Neural cell (in vitro differentiated cells): ENCODE results near the gene CHDH. TPM values are rescaled to one million over a fixed set of nuclear protein-coding genes. Genes with fewer than 3 reads are reported as not detected.

Experiments used
- H2AFZ ChIP-seq: fragments of 200-600, 300-800 bp; sonication (generic), shearing (Covaris generic); 2 replicates; pipeline ENCODE4 v1.6.0; 2014; ENCODE audit warnings: low read depth, mild to moderate bottlenecking, antibody characterized with exemption, low read length, moderate library complexity
- H3F3A ChIP-seq: fragments of 200-600 bp; shearing (Covaris generic); 2 replicates; pipeline ENCODE4 v1.6.1; 2016; ENCODE audit warnings: mild to moderate bottlenecking, moderate library complexity, mixed read lengths, antibody characterized with exemption, low read length; ENCODE audit not compliant: insufficient read depth, poor library complexity, severe bottlenecking
- H3K27ac ChIP-seq: fragments of 200-600, 300-800 bp; sonication (generic), shearing (Covaris generic); 2 replicates; pipeline ENCODE4 v1.5.1; 2014; ENCODE audit warnings: mild to moderate bottlenecking, low read length, moderate library complexity
- H3K27me3 ChIP-seq: fragments of 300-800, 200-600 bp; sonication (generic), shearing (Covaris generic); 2 replicates; pipeline ENCODE4 v1.6.0; 2014; ENCODE audit warnings: mild to moderate bottlenecking, low read depth, low read length, moderate library complexity; ENCODE audit not compliant: insufficient read depth
- H3K36me3 ChIP-seq: fragments of 300-800, 200-600 bp; sonication (generic), shearing (Covaris generic); 2 replicates; pipeline ENCODE4 v1.5.1; 2014; ENCODE audit warnings: mild to moderate bottlenecking, antibody characterized with exemption, low read length, moderate library complexity; ENCODE audit not compliant: insufficient read depth
- H3K4me2 ChIP-seq: fragments of 300-800, 200-600 bp; sonication (generic), shearing (Covaris generic); 2 replicates; pipeline ENCODE4 v1.6.0; 2014; ENCODE audit warnings: mild to moderate bottlenecking, low read length
- H3K4me3 ChIP-seq: fragments of 300-800, 200-600 bp; sonication (generic), shearing (Covaris generic); 2 replicates; pipeline ENCODE4 v1.5.1; 2014; ENCODE audit warnings: mild to moderate bottlenecking, low read length, moderate library complexity
- H3K79me2 ChIP-seq: fragments of 200-600 bp; shearing (Covaris generic); replicated peaks from 2 replicates; pipeline ENCODE4 v1.6.0; 2014; ENCODE audit warnings: mild to moderate bottlenecking, low read length, moderate library complexity; ENCODE audit not compliant: insufficient read depth
- H3K9ac ChIP-seq: fragments of 300-800, 200-600 bp; sonication (generic), shearing (Covaris generic); 2 replicates; pipeline ENCODE4 v1.6.1; 2016; ENCODE audit warnings: mild to moderate bottlenecking, low read length, mixed read lengths
- H3K9me2 ChIP-seq: fragments of 200-600 bp; shearing (Covaris generic); 2 replicates; pipeline ENCODE4 v1.6.1; 2016; ENCODE audit warnings: mild to moderate bottlenecking, low read length, mixed read lengths; ENCODE audit not compliant: insufficient read depth
- H3K9me3 ChIP-seq: fragments of 200-600, 300-800 bp; sonication (generic), shearing (Covaris generic); 2 replicates; pipeline ENCODE4 v1.6.1; 2016; ENCODE audit warnings: mild to moderate bottlenecking, mixed run types, low read length, moderate library complexity, mixed read lengths
- H4K20me1 ChIP-seq: fragments of 200-600 bp; shearing (Covaris generic); 2 replicates; pipeline ENCODE4 v1.6.1; 2016; ENCODE audit warnings: mild to moderate bottlenecking, mixed run types; ENCODE audit not compliant: insufficient read depth
- CTCF ChIP-seq: fragments of 450-650 bp; IDR thresholded peaks from 2 replicates; pipeline ENCODE4 v1.5.1; 2014; ENCODE audit warnings: antibody characterized with exemption, mild to moderate bottlenecking, moderate library complexity; ENCODE audit not compliant: poor library complexity, severe bottlenecking
- EP300 ChIP-seq: fragments of 450-650 bp; conservative IDR thresholded peaks from 2 replicates; pipeline ENCODE4 v1.6.1; 2014; ENCODE audit warnings: antibody characterized with exemption, mild to moderate bottlenecking, moderate library complexity; ENCODE audit not compliant: poor library complexity, severe bottlenecking
- EZH2 ChIP-seq: fragments of 200-600, 300-800 bp; shearing (Covaris generic), sonication (generic); IDR thresholded peaks from 2 replicates; pipeline ENCODE4 v1.6.1; 2014; ENCODE audit warnings: antibody characterized with exemption, low read length, borderline replicate concordance, mild to moderate bottlenecking; ENCODE audit not compliant: insufficient read depth, poor library complexity, severe bottlenecking
- MXI1 ChIP-seq: fragments of 450-650 bp; conservative IDR thresholded peaks from 2 replicates; pipeline ENCODE4 v1.6.1; 2014; ENCODE audit warnings: antibody characterized with exemption, mild to moderate bottlenecking; ENCODE audit not compliant: poor library complexity, severe bottlenecking
- POLR2AphosphoS5 ChIP-seq: IDR thresholded peaks from 2 replicates; pipeline ENCODE4 v1.6.1; 2012
- RAD21 ChIP-seq: fragments of 450-650 bp; conservative IDR thresholded peaks from 2 replicates; pipeline ENCODE4 v1.6.1; 2014; ENCODE audit warnings: antibody characterized with exemption, mild to moderate bottlenecking, moderate library complexity
- REST ChIP-seq: IDR thresholded peaks from 2 replicates; pipeline ENCODE4 v1.6.1; 2012; ENCODE audit warnings: borderline replicate concordance
- SMC3 ChIP-seq: fragments of 450-650 bp; conservative IDR thresholded peaks from 2 replicates; pipeline ENCODE4 v1.6.1; 2014; ENCODE audit warnings: antibody characterized with exemption, mild to moderate bottlenecking, moderate library complexity; ENCODE audit not compliant: poor library complexity
- TAF1 ChIP-seq: IDR thresholded peaks from 2 replicates; pipeline ENCODE4 v1.6.1; 2012; ENCODE audit warnings: low read depth
- polyA plus RNA-seq: library from polyadenylated mRNA; depleted of rRNA; stranded (reverse); fragments of >200 nt; gene quantifications from 2 replicates; pipeline ENCODE4 v1.2.3, GENCODE V29; 2014

Gene CHDH
- polyA plus RNA-seq, 1 donor from 2014 or later: 0.17 TPM

- H3K9me2 ChIP-seq: no peaks in the 10 kb centered on the region
- no peak overlapping the region for H3K4me2 ChIP-seq
Observed at GRCh38 chr3:53842436-53843194, 3.6 kb downstream of the CHDH start.

GRCh38 chr3:53841296-53841695 is 4.9 kb downstream of the CHDH start:
- Histone ChIP-seq H3K27ac (no peak overlapping the region), H3K79me2 (no peaks in the 10 kb centered on the region), H3K9me3 (no peaks in the 10 kb centered on the region), H3K4me3 (no peak overlapping the region), H3K36me3 (no peaks in the 10 kb centered on the region), H3K9me2 (no peaks in the 10 kb centered on the region), H4K20me1 (no peaks in the 10 kb centered on the region), H3F3A (no peaks in the 10 kb centered on the region), H3K9ac (no peak overlapping the region), H3K27me3 (peaks cover 23% of the 10 kb centered on the region), H3K4me2 (no peak overlapping the region), H2AFZ (no peak overlapping the region)
- no peak for TF ChIP-seq EP300
- TF ChIP-seq EZH2: no peak
- TF ChIP-seq TAF1: no peak

More at GRCh38 chr3:53842436-53843194, 3.6 kb downstream of the CHDH start:
- H4K20me1 ChIP-seq: no peaks in the 10 kb centered on the region
- H3K36me3 ChIP-seq: no peaks in the 10 kb centered on the region
- no peak overlapping the region for H3K4me3 ChIP-seq
- H3K79me2 ChIP-seq: no peaks in the 10 kb centered on the region
- no peak overlapping the region for H3K27ac ChIP-seq
- H3K9ac ChIP-seq: no peak overlapping the region
- no peaks in the 10 kb centered on the region for H3F3A ChIP-seq
- H3K27me3 ChIP-seq: peaks cover 34% of the 10 kb centered on the region
- no peaks in the 10 kb centered on the region for H3K9me3 ChIP-seq
- no peak for TF ChIP-seq REST
- TF ChIP-seq TAF1: no peak
- TF ChIP-seq MXI1: no peak
- no peak for TF ChIP-seq CTCF
- TF ChIP-seq EP300: no peak
- TF ChIP-seq POLR2AphosphoS5: no peak
- TF ChIP-seq EZH2: no peak
- no peak for TF ChIP-seq RAD21
- no peak for TF ChIP-seq SMC3
- H2AFZ ChIP-seq: no peak overlapping the region
